Hepatocyte (in vitro differentiated cells): ENCODE data around the gene S100A3.

ENCODE experiments used
- EZH2 ChIP-seq: fragments of 200-600 bp; sonication (generic); IDR thresholded peaks from 2 replicates; pipeline ENCODE4 v1.6.1; 2016; ENCODE audit warnings: antibody characterized with exemption, mild to moderate bottlenecking, borderline replicate concordance
- EZH2phosphoT487 ChIP-seq: fragments of 200-600 bp; sonication (generic); IDR thresholded peaks from one replicate; pipeline ENCODE4 v1.6.1; 2018; ENCODE audit warnings: antibody characterized with exemption, mild to moderate bottlenecking, low read depth, moderate library complexity; ENCODE audit not compliant: unreplicated experiment, severe bottlenecking
- TF ChIP-seq, protein P1 (sequence below): fragments of 200-600 bp; sonication (generic); IDR thresholded peaks from 2 replicates; pipeline ENCODE4 v1.5.1; 2016; ENCODE audit warnings: antibody characterized with exemption, mild to moderate bottlenecking; ENCODE audit not compliant: poor library complexity

- TF ChIP-seq, protein P1, sequence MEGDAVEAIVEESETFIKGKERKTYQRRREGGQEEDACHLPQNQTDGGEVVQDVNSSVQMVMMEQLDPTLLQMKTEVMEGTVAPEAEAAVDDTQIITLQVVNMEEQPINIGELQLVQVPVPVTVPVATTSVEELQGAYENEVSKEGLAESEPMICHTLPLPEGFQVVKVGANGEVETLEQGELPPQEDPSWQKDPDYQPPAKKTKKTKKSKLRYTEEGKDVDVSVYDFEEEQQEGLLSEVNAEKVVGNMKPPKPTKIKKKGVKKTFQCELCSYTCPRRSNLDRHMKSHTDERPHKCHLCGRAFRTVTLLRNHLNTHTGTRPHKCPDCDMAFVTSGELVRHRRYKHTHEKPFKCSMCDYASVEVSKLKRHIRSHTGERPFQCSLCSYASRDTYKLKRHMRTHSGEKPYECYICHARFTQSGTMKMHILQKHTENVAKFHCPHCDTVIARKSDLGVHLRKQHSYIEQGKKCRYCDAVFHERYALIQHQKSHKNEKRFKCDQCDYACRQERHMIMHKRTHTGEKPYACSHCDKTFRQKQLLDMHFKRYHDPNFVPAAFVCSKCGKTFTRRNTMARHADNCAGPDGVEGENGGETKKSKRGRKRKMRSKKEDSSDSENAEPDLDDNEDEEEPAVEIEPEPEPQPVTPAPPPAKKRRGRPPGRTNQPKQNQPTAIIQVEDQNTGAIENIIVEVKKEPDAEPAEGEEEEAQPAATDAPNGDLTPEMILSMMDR = no peak
- TF ChIP-seq EZH2 = no peak
- TF ChIP-seq EZH2phosphoT487 = no peak
Observed at GRCh38 chr1:153577624-153578051, 28.6 kb upstream of the S100A3 start.
